HG03066 (cell line): ENCODE data around the gene GMDS.
"Not testable (repeated sequence)": the region's sequence is repeated elsewhere in the genome, so short reads cannot be mapped to it uniquely, and the experiment has no call there.

Experiments used
- ATAC-seq: cut with Tn5 transposase; IDR thresholded peaks from one replicate; pipeline ENCODE4 v1.9.1; 2021; ENCODE audit warnings: low read depth; ENCODE audit not compliant: unreplicated experiment

GMDS gene

GRCh38 chr6:1767481-1768246 is 477.7 kb downstream of the GMDS start:
- no peak for ATAC-seq

DNA sequence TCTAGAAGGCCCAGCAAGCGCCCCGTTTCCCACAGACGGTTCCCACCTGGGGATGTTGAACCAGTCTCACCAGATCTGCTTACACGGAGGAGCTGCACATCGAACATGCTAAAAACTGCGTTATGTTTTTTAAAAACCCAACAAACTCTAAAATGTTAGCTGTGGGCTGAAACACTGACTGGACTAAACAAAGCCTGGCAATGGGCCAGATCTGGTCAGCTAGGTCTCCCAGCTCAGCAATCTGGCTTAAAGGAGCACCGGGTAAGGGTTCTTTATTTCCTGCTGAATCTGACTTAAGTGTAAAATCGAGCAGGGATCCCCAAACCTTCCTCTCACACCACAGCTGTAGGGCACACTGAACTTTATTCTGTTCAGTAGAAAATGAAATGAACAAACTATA is 478.8 kb downstream of the GMDS start:
- ATAC-seq, result no peak

GRCh38 chr6:1765160-1765903 is 480.1 kb downstream of the GMDS start:
- no peak for ATAC-seq

- no peak for ATAC-seq
Observed at GRCh38 chr6:1764397-1764987, 480.9 kb downstream of the GMDS start.

- ATAC-seq, result no peak
Observed at GRCh38 chr6:1763404-1763803, 482.0 kb downstream of the GMDS start.

DNA sequence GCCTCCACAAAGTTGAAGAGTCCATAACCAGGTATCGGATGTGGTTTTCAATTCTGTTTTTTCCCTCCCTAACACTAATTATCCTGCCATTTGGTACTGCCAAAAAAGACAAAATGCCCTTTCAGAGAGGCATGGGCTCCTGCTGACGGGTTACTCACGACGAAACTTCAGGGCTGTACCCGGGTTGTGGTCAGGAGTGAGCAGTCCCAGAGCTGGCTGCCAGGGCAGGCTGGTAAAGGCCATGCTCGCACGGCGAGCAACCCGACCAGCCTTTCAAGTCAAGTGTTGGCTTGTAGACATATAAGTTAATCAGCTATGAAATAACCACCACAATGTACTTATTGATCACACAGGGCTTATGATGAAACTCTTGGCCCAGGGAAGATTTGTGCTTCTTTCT is 483.2 kb downstream of the GMDS start:
- no peak for ATAC-seq

DNA sequence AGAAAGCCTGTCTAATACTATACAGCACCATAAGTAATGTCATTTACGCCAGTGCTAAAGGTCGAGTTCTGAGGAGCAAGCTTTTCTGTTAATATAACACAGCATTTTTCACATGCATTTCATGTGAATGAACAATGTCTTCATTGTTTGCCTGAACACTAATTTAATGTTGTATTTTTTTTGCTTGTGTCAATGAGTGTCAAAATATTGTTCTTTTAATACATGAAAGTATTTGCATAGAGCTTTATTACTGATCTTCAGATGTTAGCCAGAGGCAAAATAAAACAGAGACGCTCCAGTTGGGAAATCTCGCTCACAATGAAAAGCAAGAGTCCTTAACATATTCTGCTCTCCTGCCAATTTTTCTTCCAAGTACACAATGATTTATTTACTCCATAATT is 483.9 kb downstream of the GMDS start:
- ATAC-seq, result no peak

DNA sequence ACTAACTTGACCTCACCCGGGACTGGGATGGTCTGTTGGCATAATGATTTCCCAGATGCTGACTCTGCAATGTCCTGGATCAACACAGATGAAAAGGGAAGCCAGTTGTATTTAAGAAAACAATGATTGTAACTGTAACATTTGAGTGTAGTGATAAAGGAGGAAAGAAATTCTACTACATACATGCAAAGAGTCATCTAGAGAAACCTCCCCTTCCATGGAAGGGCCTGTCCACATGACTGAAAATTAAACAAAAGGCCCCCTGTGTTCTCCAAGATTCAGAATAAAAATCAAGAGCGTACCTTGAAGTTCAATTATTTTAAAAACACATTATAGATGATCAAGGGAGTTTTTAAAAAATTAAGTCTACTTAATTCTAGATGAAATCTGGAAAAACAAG is 484.5 kb downstream of the GMDS start:
- no peak for ATAC-seq

GRCh38 chr6:1759870-1760269 is 485.5 kb downstream of the GMDS start:
- ATAC-seq, result no peak

GRCh38 chr6:1758076-1758679 is 487.2 kb downstream of the GMDS start:
- no peak for ATAC-seq

DNA sequence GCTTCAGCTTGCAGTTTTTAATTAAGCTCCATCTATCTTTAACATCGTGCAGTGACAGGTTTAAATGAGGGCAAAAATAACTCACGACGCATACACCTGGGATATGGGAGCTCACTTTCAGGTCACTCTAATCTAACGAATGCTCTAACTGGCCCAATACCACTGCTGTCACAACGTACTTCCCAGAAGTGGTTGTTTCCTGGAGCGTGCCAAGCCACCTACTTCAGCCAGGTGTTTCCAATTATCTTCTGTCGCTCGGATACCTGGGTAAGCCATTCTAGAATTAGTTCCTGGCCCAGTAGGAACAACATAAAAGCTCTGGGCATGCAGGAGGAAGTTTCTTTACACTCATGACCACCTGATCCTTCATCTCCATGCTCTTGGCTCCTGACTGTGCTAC is 488.3 kb downstream of the GMDS start:
- ATAC-seq, result no peak

DNA sequence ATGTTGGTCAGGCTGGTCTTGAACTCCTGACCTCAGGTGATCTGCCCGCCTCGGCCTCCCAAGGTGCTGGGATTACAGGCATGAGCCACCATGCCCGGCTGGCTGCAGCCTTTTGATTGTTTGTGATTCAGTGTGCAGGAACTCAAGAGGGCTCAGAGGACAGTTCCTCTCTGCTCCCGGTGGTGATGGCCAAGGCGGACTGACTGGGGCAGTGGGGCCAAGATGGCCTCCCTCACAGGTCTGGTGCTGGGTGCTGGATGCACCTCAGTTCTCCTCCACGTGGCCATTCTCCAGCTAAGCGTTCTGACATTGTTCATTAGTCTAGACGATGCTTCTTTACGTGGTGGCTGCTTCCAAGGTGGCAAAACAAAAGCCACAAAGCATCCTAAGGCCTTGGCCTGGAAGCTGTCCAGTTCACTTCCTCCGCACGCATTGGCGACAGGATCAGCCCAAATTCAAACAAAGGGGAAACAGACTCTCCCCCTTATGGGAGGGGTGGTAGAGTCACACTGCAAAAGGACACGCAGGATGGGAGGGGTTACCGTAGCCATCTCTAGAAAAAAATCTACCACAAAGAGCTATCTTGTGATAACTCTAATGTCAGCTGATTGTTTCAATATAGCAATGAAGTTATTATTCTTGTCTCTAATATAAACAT is 488.8 kb downstream of the GMDS start:
- ATAC-seq, result no peak

- ATAC-seq, result not testable (repeated sequence)
Observed at GRCh38 chr6:1751063-1751462, 494.3 kb downstream of the GMDS start.

DNA sequence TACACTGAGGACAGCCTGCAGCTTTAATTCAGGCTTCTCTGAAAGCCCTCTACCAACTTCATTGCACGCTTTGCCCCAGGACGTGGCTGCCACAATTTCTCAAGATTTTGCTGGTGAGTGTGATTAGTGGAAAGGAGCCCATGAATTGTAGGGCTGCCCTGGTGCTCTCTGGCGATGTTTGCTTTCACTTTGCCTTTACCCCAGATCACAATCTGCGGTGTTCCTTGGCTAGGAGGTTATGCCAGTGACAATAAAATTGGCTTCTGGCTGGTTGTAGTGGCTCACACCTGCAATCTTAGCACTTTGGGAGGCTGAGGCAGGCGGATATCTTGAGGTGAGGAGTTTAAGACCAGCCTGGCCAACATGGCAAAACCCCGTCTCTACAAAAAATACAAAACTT is 496.4 kb downstream of the GMDS start:
- no peak for ATAC-seq

DNA sequence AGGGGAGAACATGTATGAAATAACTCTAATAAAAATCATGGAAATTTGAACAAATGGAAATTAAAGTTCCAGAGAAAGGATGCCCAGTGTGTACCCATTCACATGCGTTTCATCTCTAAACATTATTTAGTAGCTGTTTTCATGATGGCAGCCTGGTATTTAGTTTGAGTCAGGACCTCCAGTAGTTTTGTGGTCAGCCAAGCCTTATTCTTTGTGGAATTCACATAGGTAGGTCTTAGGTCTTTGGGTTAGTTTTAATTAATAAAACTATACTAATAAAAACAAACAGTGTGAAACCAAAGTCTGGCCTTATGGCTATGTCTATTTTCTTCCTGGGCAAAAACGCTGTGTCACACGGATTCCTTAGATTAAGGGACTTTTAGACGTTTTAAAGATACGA is 497.9 kb downstream of the GMDS start:
- no peak for ATAC-seq

GRCh38 chr6:1747003-1747402 is 498.4 kb downstream of the GMDS start:
- ATAC-seq, result no peak

GRCh38 chr6:1745814-1746213 is 499.6 kb downstream of the GMDS start:
- ATAC-seq, result no peak

- ATAC-seq, result no peak
Observed at GRCh38 chr6:1744543-1744942, 500.9 kb downstream of the GMDS start.

- ATAC-seq, result peak; percentile 87
Observed at GRCh38 chr6:1739680-1740079, 505.7 kb downstream of the GMDS start.

GRCh38 chr6:1739220-1739619 is 506.2 kb downstream of the GMDS start:
- ATAC-seq, result peak; percentile 25

- ATAC-seq, result no peak
Observed at GRCh38 chr6:1738558-1739081, 506.8 kb downstream of the GMDS start.
